Measurements from ENCODE around the gene VPS36.
"Not testable (repeated sequence)": the region's sequence is repeated elsewhere in the genome, so short reads cannot be mapped to it uniquely, and the experiment has no call there.

GRCh38 chr13:52407436-52407835 is 43.0 kb downstream of the VPS36 start:
- not testable (repeated sequence) for TF ChIP-seq CTCF (conservative IDR thresholded peaks at IDR 0.05; ENCODE audit: low read length); EZH2phosphoT487 (IDR thresholded peaks at IDR 0.05; ENCODE audit: borderline replicate concordance, low read depth, low read length)

Data from OCI-LY7 (cell line).